NCI-H2029 treated with DMSO at 0.1 percent for 48 hours (cell line): Measurements from ENCODE around the gene ZNF561.
"Not testable (repeated sequence)": the region's sequence is repeated elsewhere in the genome, so short reads cannot be mapped to it uniquely, and the experiment has no call there.

Experiments used
- DNase-seq: peaks from one replicate; lab custom pipeline; 2025; lab: John Stamatoyannopoulos, UW

ZNF561 gene

GRCh38 chr19:9621156-9622037 lies at the start of gene ZNF561:
ZNF561 (minus strand) TSS chr19:9621232; CDS start chr19:9619456, 1,776 bp downstream.
- DNase-seq, result peak; percentile 55

GRCh38 chr19:9668544-9668943 lies 47.5 kb upstream of the ZNF561 start:
- DNase-seq, result no peak

GRCh38 chr19:9667898-9668297 lies 46.9 kb upstream of the ZNF561 start:
- no peak for DNase-seq

- no peak for DNase-seq
Observed at GRCh38 chr19:9658769-9659168, 37.7 kb upstream of the ZNF561 start.

- not testable (repeated sequence) for DNase-seq
Observed at GRCh38 chr19:9653066-9653555, 32.1 kb upstream of the ZNF561 start.

- not testable (repeated sequence) for DNase-seq
Observed at GRCh38 chr19:9651464-9651863, 30.4 kb upstream of the ZNF561 start.

GRCh38 chr19:9650345-9650744 lies 29.3 kb upstream of the ZNF561 start:
- no peak for DNase-seq

GRCh38 chr19:9645472-9645871 lies 24.4 kb upstream of the ZNF561 start:
- no peak for DNase-seq

- no peak for DNase-seq
Observed at GRCh38 chr19:9644472-9644871, 23.4 kb upstream of the ZNF561 start.

- no peak for DNase-seq
Observed at GRCh38 chr19:9641810-9642209, 20.8 kb upstream of the ZNF561 start.

GRCh38 chr19:9640956-9641355 lies 19.9 kb upstream of the ZNF561 start:
- no peak for DNase-seq

- DNase-seq, result no peak
Observed at GRCh38 chr19:9636018-9636417, 15.0 kb upstream of the ZNF561 start.

GRCh38 chr19:9627856-9628255 lies 6.8 kb upstream of the ZNF561 start:
- DNase-seq, result no peak

GRCh38 chr19:9622531-9622930 lies 1.5 kb upstream of the ZNF561 start:
- DNase-seq, result no peak

- DNase-seq, result no peak
Observed at GRCh38 chr19:9620842-9621155, 233 bp downstream of the ZNF561 start.

GRCh38 chr19:9615844-9616243 lies 5.2 kb downstream of the ZNF561 start:
- no peak for DNase-seq

GRCh38 chr19:9610484-9611113 lies 10.4 kb downstream of the ZNF561 start:
- DNase-seq, result no peak

GRCh38 chr19:9608912-9609311 lies 12.1 kb downstream of the ZNF561 start:
- DNase-seq, result no peak

- DNase-seq, result no peak
Observed at GRCh38 chr19:9597027-9597426, 24.0 kb downstream of the ZNF561 start.

- DNase-seq, result peak; percentile 44
Observed at GRCh38 chr19:9586764-9587163, 34.3 kb downstream of the ZNF561 start.

GRCh38 chr19:9584073-9584833 lies 36.8 kb downstream of the ZNF561 start, which contains the start of gene ZNF121:
ZNF121 (minus strand) TSS chr19:9584504; CDS start chr19:9568097, 16,407 bp downstream.
- peak; percentile 66 for DNase-seq

GRCh38 chr19:9582081-9582725 lies 38.8 kb downstream of the ZNF561 start:
- DNase-seq, result not testable (repeated sequence)
